ENCODE measurements around the gene PCGF5. TPM values are rescaled to one million over a fixed set of nuclear protein-coding genes. Genes with fewer than 3 reads are reported as not detected.

Gene PCGF5
- total and polyA plus RNA-seq, 10 of the 15 experiments (the other 5 are each of a cell fraction or from before 2014, with no cell fraction given), result 33.2 to 79.7 (median 50.7) TPM

DNA sequence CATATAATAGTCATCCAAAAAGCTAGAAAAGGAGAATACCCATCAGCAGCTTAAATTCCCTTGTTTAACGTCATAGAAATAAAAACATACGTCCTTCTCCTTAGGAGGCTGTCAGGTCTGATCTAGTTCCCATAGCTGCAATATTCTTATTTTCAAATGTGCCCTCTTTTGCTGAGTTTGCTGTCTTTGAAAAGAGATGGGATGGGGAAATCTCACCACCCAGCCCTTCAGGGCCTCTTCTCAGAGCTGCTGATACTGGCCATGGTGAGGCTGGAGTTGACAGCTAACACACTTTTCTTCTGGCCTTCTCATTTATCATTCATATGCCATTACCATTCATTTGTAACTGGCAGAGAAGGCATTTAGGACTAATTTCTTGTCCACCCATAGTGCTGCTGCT lies 5.1 kb upstream of the PCGF5 start:
- WGBS (ENCODE audit: insufficient coverage, insufficient replicate concordance, low lambda C conversion rate, missing lambda C conversion rate), result 97% methylated on average over 2 of the region's 2 CpGs
- H3K27me3 ChIP-seq (replicated peaks in 1 of 2; ENCODE audit: control insufficient read depth in 2 of 2, insufficient read depth in 2 of 2, low read length in 1 of 2), result no peaks in the 10 kb centered on the region
- H2AFZ ChIP-seq (ENCODE audit: control insufficient read depth, low read depth, low read length), result no peak overlapping the region
- CTCF ChIA-PET, result interaction anchor here (0.7 to 1.3 kb wide), 2 partner anchors 11 to 126 kb away, joined by 3 read pairs; no protein-coding TSS in a partner anchor
- no peak overlapping the region for H3K4me2 ChIP-seq (ENCODE audit: control insufficient read depth, insufficient read depth)
- RAD21 ChIA-PET (ENCODE audit: unreplicated experiment), result interaction anchor here (0.6 to 1.6 kb wide), 2 partner anchors 11 to 14 kb away, joined by 3 to 5 read pairs; no protein-coding TSS in a partner anchor
- POLR2A ChIA-PET, result no interaction called here
- intact Hi-C loops (cut with micrococcal nuclease; ENCODE audit: unreplicated experiment), result no loop called here
- peaks cover 11% of the 10 kb centered on the region for H3K79me2 ChIP-seq (ENCODE audit: control insufficient read depth, insufficient read depth, low read length)
- in situ Hi-C loops (cut with MboI), result no loop called here
- SMC1A ChIA-PET (ENCODE audit: uncharacterized antibody, unreplicated experiment), result interaction anchor here (0.9 to 1.9 kb wide), 6 partner anchors 8 to 19 kb away, joined by 3 to 4 read pairs (median 4); no protein-coding TSS in a partner anchor
- DNase-seq (ENCODE audit: low read depth, low spot score) (no peak), ATAC-seq (no peak), FAIRE-seq (no peak)
- no TSS peak for BruUV-seq (replicated peaks)
- no peak overlapping the region for H3K27ac ChIP-seq (ENCODE audit: control insufficient read depth, insufficient read depth)
- H3K4me1 ChIP-seq (ENCODE audit: control insufficient read depth, insufficient read depth, low read length), result peaks cover 7% of the 10 kb centered on the region
- no peak overlapping the region for H3K4me3 ChIP-seq
- no peaks in the 10 kb centered on the region for H3K9me3 ChIP-seq (replicated peaks; ENCODE audit: control insufficient read depth, insufficient read depth, low read length)
- H3K36me3 ChIP-seq (ENCODE audit: control insufficient read depth in 2 of 2, insufficient read depth in 2 of 2, low read length in 1 of 2), result no peaks in the 10 kb centered on the region
- no peak overlapping the region for H3K9ac ChIP-seq (ENCODE audit: control insufficient read depth, insufficient read depth, low read length)
- H4K20me1 ChIP-seq (ENCODE audit: control insufficient read depth, insufficient read depth), result no peaks in the 10 kb centered on the region
- no peak for TF ChIP-seq SUZ12 (IDR thresholded peaks at IDR 0.05; ENCODE audit: unreplicated experiment)
- no peak for TF ChIP-seq GATAD2B (conservative IDR thresholded peaks at IDR 0.05; ENCODE audit: low read depth)
- TF ChIP-seq, protein P1, sequence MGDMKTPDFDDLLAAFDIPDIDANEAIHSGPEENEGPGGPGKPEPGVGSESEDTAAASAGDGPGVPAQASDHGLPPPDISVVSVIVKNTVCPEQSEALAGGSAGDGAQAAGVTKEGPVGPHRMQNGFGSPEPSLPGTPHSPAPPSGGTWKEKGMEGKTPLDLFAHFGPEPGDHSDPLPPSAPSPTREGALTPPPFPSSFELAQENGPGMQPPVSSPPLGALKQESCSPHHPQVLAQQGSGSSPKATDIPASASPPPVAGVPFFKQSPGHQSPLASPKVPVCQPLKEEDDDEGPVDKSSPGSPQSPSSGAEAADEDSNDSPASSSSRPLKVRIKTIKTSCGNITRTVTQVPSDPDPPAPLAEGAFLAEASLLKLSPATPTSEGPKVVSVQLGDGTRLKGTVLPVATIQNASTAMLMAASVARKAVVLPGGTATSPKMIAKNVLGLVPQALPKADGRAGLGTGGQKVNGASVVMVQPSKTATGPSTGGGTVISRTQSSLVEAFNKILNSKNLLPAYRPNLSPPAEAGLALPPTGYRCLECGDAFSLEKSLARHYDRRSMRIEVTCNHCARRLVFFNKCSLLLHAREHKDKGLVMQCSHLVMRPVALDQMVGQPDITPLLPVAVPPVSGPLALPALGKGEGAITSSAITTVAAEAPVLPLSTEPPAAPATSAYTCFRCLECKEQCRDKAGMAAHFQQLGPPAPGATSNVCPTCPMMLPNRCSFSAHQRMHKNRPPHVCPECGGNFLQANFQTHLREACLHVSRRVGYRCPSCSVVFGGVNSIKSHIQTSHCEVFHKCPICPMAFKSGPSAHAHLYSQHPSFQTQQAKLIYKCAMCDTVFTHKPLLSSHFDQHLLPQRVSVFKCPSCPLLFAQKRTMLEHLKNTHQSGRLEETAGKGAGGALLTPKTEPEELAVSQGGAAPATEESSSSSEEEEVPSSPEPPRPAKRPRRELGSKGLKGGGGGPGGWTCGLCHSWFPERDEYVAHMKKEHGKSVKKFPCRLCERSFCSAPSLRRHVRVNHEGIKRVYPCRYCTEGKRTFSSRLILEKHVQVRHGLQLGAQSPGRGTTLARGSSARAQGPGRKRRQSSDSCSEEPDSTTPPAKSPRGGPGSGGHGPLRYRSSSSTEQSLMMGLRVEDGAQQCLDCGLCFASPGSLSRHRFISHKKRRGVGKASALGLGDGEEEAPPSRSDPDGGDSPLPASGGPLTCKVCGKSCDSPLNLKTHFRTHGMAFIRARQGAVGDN (IDR thresholded peaks at IDR 0.05), result no peak
- no peak for TF ChIP-seq SIX5 (IDR thresholded peaks at IDR 0.05; ENCODE audit: low read depth, low read length, severe bottlenecking)
- TF ChIP-seq, protein P2, sequence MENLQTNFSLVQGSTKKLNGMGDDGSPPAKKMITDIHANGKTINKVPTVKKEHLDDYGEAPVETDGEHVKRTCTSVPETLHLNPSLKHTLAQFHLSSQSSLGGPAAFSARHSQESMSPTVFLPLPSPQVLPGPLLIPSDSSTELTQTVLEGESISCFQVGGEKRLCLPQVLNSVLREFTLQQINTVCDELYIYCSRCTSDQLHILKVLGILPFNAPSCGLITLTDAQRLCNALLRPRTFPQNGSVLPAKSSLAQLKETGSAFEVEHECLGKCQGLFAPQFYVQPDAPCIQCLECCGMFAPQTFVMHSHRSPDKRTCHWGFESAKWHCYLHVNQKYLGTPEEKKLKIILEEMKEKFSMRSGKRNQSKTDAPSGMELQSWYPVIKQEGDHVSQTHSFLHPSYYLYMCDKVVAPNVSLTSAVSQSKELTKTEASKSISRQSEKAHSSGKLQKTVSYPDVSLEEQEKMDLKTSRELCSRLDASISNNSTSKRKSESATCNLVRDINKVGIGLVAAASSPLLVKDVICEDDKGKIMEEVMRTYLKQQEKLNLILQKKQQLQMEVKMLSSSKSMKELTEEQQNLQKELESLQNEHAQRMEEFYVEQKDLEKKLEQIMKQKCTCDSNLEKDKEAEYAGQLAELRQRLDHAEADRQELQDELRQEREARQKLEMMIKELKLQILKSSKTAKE (IDR thresholded peaks at IDR 0.05; ENCODE audit: low read depth, poor library complexity, severe bottlenecking), result no peak
- no peak for TF ChIP-seq MTA3 (IDR thresholded peaks at IDR 0.05; ENCODE audit: borderline replicate concordance, low read length)
- no peak for TF ChIP-seq POLR2AphosphoS5 (IDR thresholded peaks at IDR 0.05; ENCODE audit: low read length)
- TF ChIP-seq, protein P3, sequence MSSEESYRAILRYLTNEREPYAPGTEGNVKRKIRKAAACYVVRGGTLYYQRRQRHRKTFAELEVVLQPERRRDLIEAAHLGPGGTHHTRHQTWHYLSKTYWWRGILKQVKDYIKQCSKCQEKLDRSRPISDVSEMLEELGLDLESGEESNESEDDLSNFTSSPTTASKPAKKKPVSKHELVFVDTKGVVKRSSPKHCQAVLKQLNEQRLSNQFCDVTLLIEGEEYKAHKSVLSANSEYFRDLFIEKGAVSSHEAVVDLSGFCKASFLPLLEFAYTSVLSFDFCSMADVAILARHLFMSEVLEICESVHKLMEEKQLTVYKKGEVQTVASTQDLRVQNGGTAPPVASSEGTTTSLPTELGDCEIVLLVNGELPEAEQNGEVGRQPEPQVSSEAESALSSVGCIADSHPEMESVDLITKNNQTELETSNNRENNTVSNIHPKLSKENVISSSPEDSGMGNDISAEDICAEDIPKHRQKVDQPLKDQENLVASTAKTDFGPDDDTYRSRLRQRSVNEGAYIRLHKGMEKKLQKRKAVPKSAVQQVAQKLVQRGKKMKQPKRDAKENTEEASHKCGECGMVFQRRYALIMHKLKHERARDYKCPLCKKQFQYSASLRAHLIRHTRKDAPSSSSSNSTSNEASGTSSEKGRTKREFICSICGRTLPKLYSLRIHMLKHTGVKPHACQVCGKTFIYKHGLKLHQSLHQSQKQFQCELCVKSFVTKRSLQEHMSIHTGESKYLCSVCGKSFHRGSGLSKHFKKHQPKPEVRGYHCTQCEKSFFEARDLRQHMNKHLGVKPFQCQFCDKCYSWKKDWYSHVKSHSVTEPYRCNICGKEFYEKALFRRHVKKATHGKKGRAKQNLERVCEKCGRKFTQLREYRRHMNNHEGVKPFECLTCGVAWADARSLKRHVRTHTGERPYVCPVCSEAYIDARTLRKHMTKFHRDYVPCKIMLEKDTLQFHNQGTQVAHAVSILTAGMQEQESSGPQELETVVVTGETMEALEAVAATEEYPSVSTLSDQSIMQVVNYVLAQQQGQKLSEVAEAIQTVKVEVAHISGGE (CRISPR knock-in tag; IDR thresholded peaks at IDR 0.05), result no peak
- TF ChIP-seq YY1 (IDR thresholded peaks at IDR 0.05; ENCODE audit: low read depth, low read length), result no peak
- no peak for TF ChIP-seq KDM1A (IDR thresholded peaks at IDR 0.05; ENCODE audit: borderline replicate concordance)
- no peak for TF ChIP-seq SIN3A (IDR thresholded peaks at IDR 0.05; ENCODE audit: low read depth, low read length)
- TF ChIP-seq, protein P4, sequence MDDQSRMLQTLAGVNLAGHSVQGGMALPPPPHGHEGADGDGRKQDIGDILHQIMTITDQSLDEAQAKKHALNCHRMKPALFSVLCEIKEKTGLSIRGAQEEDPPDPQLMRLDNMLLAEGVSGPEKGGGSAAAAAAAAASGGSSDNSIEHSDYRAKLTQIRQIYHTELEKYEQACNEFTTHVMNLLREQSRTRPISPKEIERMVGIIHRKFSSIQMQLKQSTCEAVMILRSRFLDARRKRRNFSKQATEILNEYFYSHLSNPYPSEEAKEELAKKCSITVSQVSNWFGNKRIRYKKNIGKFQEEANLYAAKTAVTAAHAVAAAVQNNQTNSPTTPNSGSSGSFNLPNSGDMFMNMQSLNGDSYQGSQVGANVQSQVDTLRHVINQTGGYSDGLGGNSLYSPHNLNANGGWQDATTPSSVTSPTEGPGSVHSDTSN (IDR thresholded peaks at IDR 0.05; ENCODE audit: insufficient replicate concordance, low read depth, low read length), result no peak
- TF ChIP-seq SP1 (IDR thresholded peaks at IDR 0.05; ENCODE audit: low read depth, low read length), result no peak
- TF ChIP-seq PAX8 (IDR thresholded peaks at IDR 0.05), result no peak

Measured in GM12878 (cell line).